Loucy (cell line): Measurements from ENCODE around the gene PIP5K1A.

Source experiments
- EZH2phosphoT487 ChIP-seq: fragments of 200-600 bp; IDR thresholded peaks from 2 replicates; pipeline ENCODE4 v1.6.1; 2018; ENCODE audit warnings: antibody characterized with exemption, mild to moderate bottlenecking, moderate library complexity, borderline replicate concordance
- TF ChIP-seq, protein P1 (sequence below): fragments of 200-600 bp; sonication (generic); conservative IDR thresholded peaks from 2 replicates; pipeline ENCODE4 v1.5.1; 2014; ENCODE audit warnings: mild to moderate bottlenecking, antibody characterized with exemption, low read length

DNA sequence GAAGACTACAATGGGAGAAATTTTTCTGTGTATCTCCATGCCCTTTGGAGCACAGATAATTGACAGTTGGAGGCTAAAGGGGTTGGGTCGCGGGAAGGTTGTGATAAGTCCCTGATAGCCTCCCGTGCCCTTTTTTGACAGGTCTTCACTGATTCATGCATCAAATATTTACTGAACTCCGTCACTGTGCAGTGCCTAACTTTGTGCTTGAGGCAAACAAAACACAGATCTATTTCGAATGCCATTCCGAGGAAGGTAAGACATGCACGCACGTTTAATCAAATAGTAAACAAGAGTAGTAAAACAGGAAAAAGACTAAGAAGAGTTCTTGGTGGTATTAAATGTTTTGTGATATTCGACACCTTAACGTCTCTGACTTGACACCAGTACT lies 494 bp upstream of the PIP5K1A start:
- TF ChIP-seq, protein P1, sequence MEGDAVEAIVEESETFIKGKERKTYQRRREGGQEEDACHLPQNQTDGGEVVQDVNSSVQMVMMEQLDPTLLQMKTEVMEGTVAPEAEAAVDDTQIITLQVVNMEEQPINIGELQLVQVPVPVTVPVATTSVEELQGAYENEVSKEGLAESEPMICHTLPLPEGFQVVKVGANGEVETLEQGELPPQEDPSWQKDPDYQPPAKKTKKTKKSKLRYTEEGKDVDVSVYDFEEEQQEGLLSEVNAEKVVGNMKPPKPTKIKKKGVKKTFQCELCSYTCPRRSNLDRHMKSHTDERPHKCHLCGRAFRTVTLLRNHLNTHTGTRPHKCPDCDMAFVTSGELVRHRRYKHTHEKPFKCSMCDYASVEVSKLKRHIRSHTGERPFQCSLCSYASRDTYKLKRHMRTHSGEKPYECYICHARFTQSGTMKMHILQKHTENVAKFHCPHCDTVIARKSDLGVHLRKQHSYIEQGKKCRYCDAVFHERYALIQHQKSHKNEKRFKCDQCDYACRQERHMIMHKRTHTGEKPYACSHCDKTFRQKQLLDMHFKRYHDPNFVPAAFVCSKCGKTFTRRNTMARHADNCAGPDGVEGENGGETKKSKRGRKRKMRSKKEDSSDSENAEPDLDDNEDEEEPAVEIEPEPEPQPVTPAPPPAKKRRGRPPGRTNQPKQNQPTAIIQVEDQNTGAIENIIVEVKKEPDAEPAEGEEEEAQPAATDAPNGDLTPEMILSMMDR = no peak
- no peak for TF ChIP-seq EZH2phosphoT487
